Measurements from ENCODE around the gene ZSWIM4. TPM values are rescaled to one million over a fixed set of nuclear protein-coding genes. Genes with fewer than 3 reads are reported as not detected.
A peak's percentile ranks its signal among the peaks of the same experiment; 100 is the strongest.
"Not testable (repeated sequence)": the region's sequence is repeated elsewhere in the genome, so short reads cannot be mapped to it uniquely, and the experiment has no call there.

The ZSWIM4 gene
- 10 to 100 TPM in 1 of 2 donors, 1 to 10 TPM in 1; 5.4 to 10.6 TPM for total RNA-seq

GRCh38 chr19:13794757-13795589 lies at the start of gene ZSWIM4:
Gene ZSWIM4, plus strand, starts transcription at chr19:13795443. Its CDS starts 206 bp downstream, at chr19:13795649.
- Mint-ChIP-seq H3K27ac (peak within 1 kb of the TSS; percentile 97), H3K9me3 (no peaks in the 10 kb centered on the region), H3K4me3 (peak within 1 kb of the TSS; percentile 100), H3K27me3 (no peaks in the 10 kb centered on the region), H3K4me1 (peaks cover 13% of the 10 kb centered on the region), H3K36me3 (ENCODE audit: low read depth) (no peaks in the 10 kb centered on the region)
- ATAC-seq (replicated peaks): peak; percentile 99

- Mint-ChIP-seq H3K9me3 (no peaks in the 10 kb centered on the region), H3K27ac (peak overlapping the region; percentile 93), H3K36me3 (ENCODE audit: low read depth) (peaks cover 16% of the 10 kb centered on the region), H3K27me3 (no peaks in the 10 kb centered on the region), H3K4me1 (no peaks in the 10 kb centered on the region), H3K4me3 (peak overlapping the region; percentile 91)
- ATAC-seq (replicated peaks): no peak
Observed at GRCh38 chr19:13747098-13747453, 48.2 kb upstream of the ZSWIM4 start.

GRCh38 chr19:13748169-13748828 lies 46.9 kb upstream of the ZSWIM4 start:
- H3K36me3 Mint-ChIP-seq (ENCODE audit: low read depth): peaks cover 29% of the 10 kb centered on the region
- H3K4me3 Mint-ChIP-seq: peak overlapping the region; percentile 91
- no peaks in the 10 kb centered on the region for H3K27me3 Mint-ChIP-seq
- H3K27ac Mint-ChIP-seq: peak overlapping the region; percentile 93
- no peaks in the 10 kb centered on the region for H3K4me1 Mint-ChIP-seq
- no peaks in the 10 kb centered on the region for H3K9me3 Mint-ChIP-seq
- no peak for ATAC-seq (replicated peaks)

GRCh38 chr19:13751436-13751835 lies 43.8 kb upstream of the ZSWIM4 start:
- Mint-ChIP-seq H3K27ac (peak overlapping the region; percentile 70), H3K27me3 (no peaks in the 10 kb centered on the region), H3K9me3 (no peaks in the 10 kb centered on the region)

GRCh38 chr19:13753622-13754021 lies 41.6 kb upstream of the ZSWIM4 start:
- peaks cover 82% of the 10 kb centered on the region for H3K36me3 Mint-ChIP-seq (ENCODE audit: low read depth)
- not testable (repeated sequence) for ATAC-seq (replicated peaks); H3K27ac Mint-ChIP-seq; H3K27me3 Mint-ChIP-seq; H3K4me3 Mint-ChIP-seq; H3K9me3 Mint-ChIP-seq; H3K4me1 Mint-ChIP-seq

More at GRCh38 chr19:13751436-13751835, 43.8 kb upstream of the ZSWIM4 start:
- no peaks in the 10 kb centered on the region for H3K4me1 Mint-ChIP-seq
- H3K36me3 Mint-ChIP-seq (ENCODE audit: low read depth): peaks cover 60% of the 10 kb centered on the region
- no peak for ATAC-seq (replicated peaks)
- no peak overlapping the region for H3K4me3 Mint-ChIP-seq

GRCh38 chr19:13756210-13756609 lies 39.0 kb upstream of the ZSWIM4 start:
- no peak for ATAC-seq (replicated peaks)
- Mint-ChIP-seq H3K4me3 (no peak overlapping the region), H3K27me3 (no peaks in the 10 kb centered on the region), H3K4me1 (no peaks in the 10 kb centered on the region), H3K27ac (no peak overlapping the region), H3K36me3 (ENCODE audit: low read depth) (peaks cover 99% of the 10 kb centered on the region), H3K9me3 (no peaks in the 10 kb centered on the region)

GRCh38 chr19:13757805-13758772 lies 37.2 kb upstream of the ZSWIM4 start:
- Mint-ChIP-seq H3K4me3 (no peak overlapping the region), H3K27me3 (no peaks in the 10 kb centered on the region), H3K9me3 (no peaks in the 10 kb centered on the region), H3K36me3 (ENCODE audit: low read depth) (peaks cover 93% of the 10 kb centered on the region), H3K4me1 (peaks cover 4% of the 10 kb centered on the region), H3K27ac (no peak overlapping the region)
- no peak for ATAC-seq (replicated peaks)

GRCh38 chr19:13758795-13759194 lies 36.4 kb upstream of the ZSWIM4 start:
- Mint-ChIP-seq H3K4me3 (no peak overlapping the region), H3K9me3 (no peaks in the 10 kb centered on the region), H3K27me3 (no peaks in the 10 kb centered on the region), H3K36me3 (ENCODE audit: low read depth) (peaks cover 93% of the 10 kb centered on the region), H3K4me1 (peaks cover 4% of the 10 kb centered on the region), H3K27ac (no peak overlapping the region)
- no peak for ATAC-seq (replicated peaks)

GRCh38 chr19:13761423-13761822 lies 33.8 kb upstream of the ZSWIM4 start:
- Mint-ChIP-seq H3K4me1 (peaks cover 12% of the 10 kb centered on the region), H3K27ac (no peak overlapping the region), H3K27me3 (no peaks in the 10 kb centered on the region), H3K4me3 (no peak overlapping the region), H3K9me3 (no peaks in the 10 kb centered on the region), H3K36me3 (ENCODE audit: low read depth) (peaks cover 78% of the 10 kb centered on the region)
- no peak for ATAC-seq (replicated peaks)

- no peaks in the 10 kb centered on the region for H3K9me3 Mint-ChIP-seq
- peaks cover 65% of the 10 kb centered on the region for H3K36me3 Mint-ChIP-seq (ENCODE audit: low read depth)
- H3K4me3 Mint-ChIP-seq: peak overlapping the region; percentile 82
- no peaks in the 10 kb centered on the region for H3K27me3 Mint-ChIP-seq
- H3K27ac Mint-ChIP-seq: no peak overlapping the region
- ATAC-seq (replicated peaks): no peak
- peaks cover 12% of the 10 kb centered on the region for H3K4me1 Mint-ChIP-seq
Observed at GRCh38 chr19:13762635-13763235, 32.5 kb upstream of the ZSWIM4 start.

- peaks cover 12% of the 10 kb centered on the region for H3K4me1 Mint-ChIP-seq
- no peak overlapping the region for H3K27ac Mint-ChIP-seq
- no peaks in the 10 kb centered on the region for H3K27me3 Mint-ChIP-seq
- H3K36me3 Mint-ChIP-seq (ENCODE audit: low read depth): peaks cover 65% of the 10 kb centered on the region
- H3K4me3 Mint-ChIP-seq: peak overlapping the region; percentile 82
- no peak for ATAC-seq (replicated peaks)
- H3K9me3 Mint-ChIP-seq: no peaks in the 10 kb centered on the region
Observed at GRCh38 chr19:13763265-13763664, 32.0 kb upstream of the ZSWIM4 start.

GRCh38 chr19:13764101-13764807 lies 31.0 kb upstream of the ZSWIM4 start, which contains the start of gene MRI1:
Gene MRI1, plus strand, starts transcription at chr19:13764522. Its CDS starts 67 bp downstream, at chr19:13764589.
- peaks cover 61% of the 10 kb centered on the region for H3K36me3 Mint-ChIP-seq (ENCODE audit: low read depth)
- H3K27ac Mint-ChIP-seq: peak within 1 kb of the TSS; percentile 82
- H3K4me3 Mint-ChIP-seq: peak within 1 kb of the TSS; percentile 82
- peaks cover 12% of the 10 kb centered on the region for H3K4me1 Mint-ChIP-seq
- ATAC-seq (replicated peaks): peak; percentile 88
- H3K9me3 Mint-ChIP-seq: no peaks in the 10 kb centered on the region
- H3K27me3 Mint-ChIP-seq: no peaks in the 10 kb centered on the region

- ATAC-seq (replicated peaks): peak; percentile 73
- H3K4me3 Mint-ChIP-seq: peak overlapping the region; percentile 82
- H3K27ac Mint-ChIP-seq: peak overlapping the region; percentile 82
- peaks cover 12% of the 10 kb centered on the region for H3K4me1 Mint-ChIP-seq
- no peaks in the 10 kb centered on the region for H3K27me3 Mint-ChIP-seq
- H3K9me3 Mint-ChIP-seq: no peaks in the 10 kb centered on the region
- H3K36me3 Mint-ChIP-seq (ENCODE audit: low read depth): peaks cover 61% of the 10 kb centered on the region
Observed at GRCh38 chr19:13764821-13765394, 30.3 kb upstream of the ZSWIM4 start.
